Neural progenitor cell (in vitro differentiated cells): ENCODE data around the gene BUD13.

ENCODE experiments used
- CTCF ChIP-seq: fragments of 200-600 bp; sonication (generic); IDR thresholded peaks from 2 replicates; pipeline ENCODE4 v1.5.1; 2017; ENCODE audit warnings: antibody characterized with exemption, mild to moderate bottlenecking
- EZH2 ChIP-seq: fragments of 200-600 bp; sonication (generic); IDR thresholded peaks from 2 replicates; pipeline ENCODE4 v1.6.1; 2017; ENCODE audit warnings: antibody characterized with exemption, mild to moderate bottlenecking, moderate library complexity

GRCh38 chr11:116712428-116712827, 60.4 kb downstream of the BUD13 start:
- no peak for TF ChIP-seq CTCF
- no peak for TF ChIP-seq EZH2
